Mucosa of descending colon (tissue), 3 donors: Measurements from ENCODE around the gene CEACAM16. TPM values are rescaled to one million over a fixed set of nuclear protein-coding genes. Genes with fewer than 3 reads are reported as not detected.
A peak's percentile ranks its signal among the peaks of the same experiment; 100 is the strongest.
"Not testable (repeated sequence)": the region's sequence is repeated elsewhere in the genome, so short reads cannot be mapped to it uniquely, and the experiment has no call there.

Experiments used
- ATAC-seq: fragments of 200-7000 bp; cut with Tn5 transposase; one replicate; pipeline ENCODE4 v1.9.1; 2020; ENCODE audit warnings: mild to moderate bottlenecking, moderate library complexity
- DNase-seq, 3 donors: peaks; one replicate each; pipeline ENCODE4 v3.0.0-alpha.2; 2020
- H3K36me3 ChIP-seq: fragments of 200-600 bp; one replicate; pipeline ENCODE4 v1.8.0; 2021; ENCODE audit warnings: low read depth, mild to moderate bottlenecking
- H3K4me1 ChIP-seq: fragments of 200-600 bp; one replicate; pipeline ENCODE4 v1.8.0; 2021; ENCODE audit warnings: low read depth, mild to moderate bottlenecking
- H3K4me3 ChIP-seq: fragments of 200-600 bp; one replicate; pipeline ENCODE4 v1.8.0; 2021; ENCODE audit warnings: mild to moderate bottlenecking
- H3K9me3 ChIP-seq: fragments of 200-600 bp; one replicate; pipeline ENCODE4 v1.8.0; 2021; ENCODE audit warnings: mild to moderate bottlenecking
- intact Hi-C, 2 donors: fragments of 100-400 bp; cut with DNase I in 1 of 2; cut with micrococcal nuclease in 1 of 2; formaldehyde crosslinking; loops; one replicate each; pipeline versions ENCODE4 v1.11.0 to v1.11.1; 2022; cut with DNase I, micrococcal nuclease
- total RNA-seq, 3 donors: library from RNA; stranded (reverse); fragmentation: NEBNext Ultra II Directional in 2 of 3; extraction: Animal tissue kit (Norgen Biotek cat#: 25700) in 2 of 3; gene quantifications; one replicate each; pipeline versions ENCODE4 v1.2.1 to v1.2.4, GENCODE V29; 2021 to 2023
- TF ChIP-seq, protein P1 (sequence below): fragments of 200-600 bp; IDR thresholded peaks from one replicate; pipeline ENCODE4 v1.8.0; 2022; ENCODE audit warnings: antibody characterized with exemption, mild to moderate bottlenecking
- donor health status: DM: no; HTN: no; CAD: no; lungs with moderate emphysema.
- donor health status: DM: no; HTN: no; CAD: no.
- donor health status: DM: no; HTN: yes; CAD: no.

CEACAM16 gene
- total RNA-seq, 3 donors from 2014 or later: 0.17 TPM; not detected in 2

DNA sequence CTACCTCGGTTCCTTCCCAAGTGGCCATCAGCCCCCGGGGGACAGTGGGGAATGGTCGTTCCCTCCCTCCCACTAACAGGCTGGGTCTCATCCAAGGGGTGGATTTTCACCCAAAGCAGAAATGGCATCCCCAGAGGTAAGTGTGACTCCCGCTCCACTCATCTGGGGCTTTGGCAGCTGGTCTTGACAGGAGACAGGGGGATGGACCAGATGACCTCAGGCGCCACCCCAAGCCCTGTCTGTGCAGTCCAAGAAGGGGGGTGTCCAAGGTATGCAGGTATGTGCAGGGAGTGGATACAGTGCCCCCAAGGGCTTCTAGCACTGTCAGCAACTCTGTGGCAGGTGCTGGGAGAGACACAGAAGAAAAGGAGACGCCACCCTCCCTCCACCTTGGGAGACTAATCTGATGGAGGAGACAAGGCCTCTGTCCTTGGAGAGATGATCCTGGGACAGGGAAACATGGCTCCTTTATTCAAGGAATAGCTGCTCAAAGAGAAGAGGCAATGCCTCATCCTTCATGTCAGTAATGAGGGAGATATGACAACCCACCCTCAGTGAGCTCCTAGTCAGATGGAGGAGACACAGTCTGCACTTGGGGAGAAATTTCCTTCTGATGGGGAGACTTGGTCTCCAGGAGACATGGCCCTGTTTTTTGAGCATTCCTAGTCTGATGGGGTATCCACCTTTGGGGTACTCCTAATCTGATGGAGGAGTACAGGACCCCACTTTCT is 7.7 kb downstream of the CEACAM16 start:
- H3K36me3 ChIP-seq: no peaks in the 10 kb centered on the region
- intact Hi-C loops: no loop called here
- ATAC-seq: no peak
- no peaks in the 10 kb centered on the region for H3K9me3 ChIP-seq
- no peaks in the 10 kb centered on the region for H3K4me1 ChIP-seq
- TF ChIP-seq, protein P1, sequence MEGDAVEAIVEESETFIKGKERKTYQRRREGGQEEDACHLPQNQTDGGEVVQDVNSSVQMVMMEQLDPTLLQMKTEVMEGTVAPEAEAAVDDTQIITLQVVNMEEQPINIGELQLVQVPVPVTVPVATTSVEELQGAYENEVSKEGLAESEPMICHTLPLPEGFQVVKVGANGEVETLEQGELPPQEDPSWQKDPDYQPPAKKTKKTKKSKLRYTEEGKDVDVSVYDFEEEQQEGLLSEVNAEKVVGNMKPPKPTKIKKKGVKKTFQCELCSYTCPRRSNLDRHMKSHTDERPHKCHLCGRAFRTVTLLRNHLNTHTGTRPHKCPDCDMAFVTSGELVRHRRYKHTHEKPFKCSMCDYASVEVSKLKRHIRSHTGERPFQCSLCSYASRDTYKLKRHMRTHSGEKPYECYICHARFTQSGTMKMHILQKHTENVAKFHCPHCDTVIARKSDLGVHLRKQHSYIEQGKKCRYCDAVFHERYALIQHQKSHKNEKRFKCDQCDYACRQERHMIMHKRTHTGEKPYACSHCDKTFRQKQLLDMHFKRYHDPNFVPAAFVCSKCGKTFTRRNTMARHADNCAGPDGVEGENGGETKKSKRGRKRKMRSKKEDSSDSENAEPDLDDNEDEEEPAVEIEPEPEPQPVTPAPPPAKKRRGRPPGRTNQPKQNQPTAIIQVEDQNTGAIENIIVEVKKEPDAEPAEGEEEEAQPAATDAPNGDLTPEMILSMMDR: no peak
- DNase-seq: no peak
- H3K4me3 ChIP-seq: no peak overlapping the region

DNA sequence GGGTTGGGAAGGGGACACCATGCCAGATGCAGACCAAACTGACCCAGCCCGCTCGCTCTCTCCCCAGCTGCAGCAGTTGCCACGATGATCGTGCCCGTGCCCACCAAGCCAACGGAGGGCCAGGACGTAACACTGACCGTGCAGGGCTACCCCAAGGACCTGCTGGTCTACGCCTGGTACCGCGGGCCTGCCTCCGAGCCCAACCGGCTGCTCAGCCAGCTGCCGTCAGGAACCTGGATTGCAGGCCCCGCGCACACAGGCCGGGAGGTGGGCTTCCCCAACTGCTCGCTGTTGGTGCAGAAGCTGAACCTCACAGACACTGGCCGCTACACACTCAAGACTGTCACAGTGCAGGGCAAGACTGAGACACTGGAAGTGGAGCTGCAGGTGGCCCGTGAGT is 8.8 kb downstream of the CEACAM16 start:
- DNase-seq (no peak), ATAC-seq (no peak)
- no peaks in the 10 kb centered on the region for H3K36me3 ChIP-seq
- H3K4me1 ChIP-seq: no peaks in the 10 kb centered on the region
- intact Hi-C loops: no loop called here
- H3K9me3 ChIP-seq: no peaks in the 10 kb centered on the region
- TF ChIP-seq, protein P1: no peak
- H3K4me3 ChIP-seq: no peak overlapping the region

DNA sequence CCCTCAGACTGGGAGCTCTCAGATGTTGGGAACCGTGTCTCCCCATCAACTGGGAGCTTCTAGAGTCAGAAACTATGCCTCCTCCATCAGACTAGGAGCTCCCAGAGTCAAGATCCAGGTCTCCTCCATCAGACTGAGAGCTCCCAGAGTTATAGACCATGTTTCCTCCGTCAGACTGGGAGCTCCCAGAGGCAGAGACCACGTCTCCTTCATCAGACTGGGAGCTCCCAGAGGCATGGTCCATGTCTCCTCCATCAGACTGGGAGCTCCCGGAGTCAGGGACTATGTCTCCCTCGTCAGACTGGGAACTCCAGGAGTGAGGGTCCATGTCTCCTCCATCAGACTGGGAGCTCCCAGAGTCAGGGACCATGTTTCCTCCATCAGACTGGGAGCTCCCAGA is 10.0 kb downstream of the CEACAM16 start:
- no peak overlapping the region for H3K4me3 ChIP-seq
- H3K9me3 ChIP-seq: no peaks in the 10 kb centered on the region
- H3K4me1 ChIP-seq: no peaks in the 10 kb centered on the region
- TF ChIP-seq, protein P1: no peak
- H3K36me3 ChIP-seq: no peaks in the 10 kb centered on the region
- intact Hi-C loops: no loop called here
- ATAC-seq (no peak), DNase-seq (no peak)

DNA sequence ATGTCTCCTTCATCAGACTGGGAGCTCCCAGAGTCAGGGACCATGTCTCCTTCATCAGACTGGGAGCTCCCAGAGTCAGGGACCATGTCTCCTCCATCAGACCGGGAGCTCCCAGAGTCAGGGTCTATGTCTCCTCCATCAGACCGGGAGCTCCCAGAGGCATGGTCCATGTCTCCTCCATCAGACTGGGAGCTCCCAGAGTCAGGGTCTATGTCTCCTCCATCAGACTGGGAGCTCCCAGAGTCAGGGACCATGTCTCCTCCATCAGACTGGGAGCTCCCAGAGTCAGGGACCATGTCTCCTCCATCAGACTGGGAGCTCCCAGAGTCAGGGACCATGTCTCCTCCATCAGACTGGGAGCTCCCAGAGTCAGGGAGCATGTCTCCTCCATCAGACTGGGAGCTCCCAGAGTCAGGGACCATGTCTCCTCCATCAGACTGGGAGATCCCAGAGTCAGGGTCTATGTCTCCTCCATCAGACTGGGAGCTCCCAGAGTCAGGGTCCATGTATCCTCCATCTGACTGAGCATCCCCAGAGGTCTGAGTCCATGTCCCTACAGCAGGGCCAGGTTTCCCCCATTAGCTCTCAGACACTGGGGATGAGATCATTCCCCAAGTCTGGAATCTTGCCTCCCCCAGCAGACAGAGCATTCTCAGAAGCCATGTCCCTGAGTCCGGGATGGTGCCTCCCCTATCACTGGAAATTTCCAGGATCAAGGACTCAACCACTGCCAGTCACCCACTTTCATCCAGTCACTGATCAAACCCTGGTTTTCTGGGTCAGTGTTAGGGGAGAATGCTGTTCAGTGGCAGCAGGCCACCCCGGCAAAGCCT is 10.7 kb downstream of the CEACAM16 start:
- ATAC-seq, H3K4me3 ChIP-seq, DNase-seq, H3K36me3 ChIP-seq, intact Hi-C loops, H3K9me3 ChIP-seq, H3K4me1 ChIP-seq: not testable (repeated sequence)

DNA sequence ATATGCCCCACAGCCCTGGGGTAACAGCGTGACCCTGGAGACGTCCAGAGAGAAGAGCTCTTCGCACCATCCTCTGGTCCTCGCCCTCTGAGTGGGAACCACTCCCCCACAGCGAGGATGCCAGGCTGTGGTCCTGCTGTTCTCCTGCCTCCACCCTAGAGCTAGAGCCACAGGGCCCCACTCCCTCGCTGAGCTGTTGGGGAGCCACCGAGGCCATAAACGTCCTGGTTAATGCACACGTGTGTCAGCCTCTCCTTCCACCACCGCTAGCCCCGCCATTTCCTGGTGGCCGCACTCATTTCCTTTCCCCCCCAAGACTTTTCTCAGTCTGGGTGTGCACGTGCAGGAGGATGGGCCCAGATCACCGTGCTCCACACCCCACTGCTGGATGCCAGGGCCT is 11.5 kb downstream of the CEACAM16 start:
- H3K36me3 ChIP-seq: no peaks in the 10 kb centered on the region
- TF ChIP-seq, protein P1: no peak
- ATAC-seq: no peak
- peaks cover 3% of the 10 kb centered on the region for H3K9me3 ChIP-seq
- intact Hi-C loops: no loop called here
- no peak for DNase-seq
- H3K4me3 ChIP-seq: no peak overlapping the region
- no peaks in the 10 kb centered on the region for H3K4me1 ChIP-seq

DNA sequence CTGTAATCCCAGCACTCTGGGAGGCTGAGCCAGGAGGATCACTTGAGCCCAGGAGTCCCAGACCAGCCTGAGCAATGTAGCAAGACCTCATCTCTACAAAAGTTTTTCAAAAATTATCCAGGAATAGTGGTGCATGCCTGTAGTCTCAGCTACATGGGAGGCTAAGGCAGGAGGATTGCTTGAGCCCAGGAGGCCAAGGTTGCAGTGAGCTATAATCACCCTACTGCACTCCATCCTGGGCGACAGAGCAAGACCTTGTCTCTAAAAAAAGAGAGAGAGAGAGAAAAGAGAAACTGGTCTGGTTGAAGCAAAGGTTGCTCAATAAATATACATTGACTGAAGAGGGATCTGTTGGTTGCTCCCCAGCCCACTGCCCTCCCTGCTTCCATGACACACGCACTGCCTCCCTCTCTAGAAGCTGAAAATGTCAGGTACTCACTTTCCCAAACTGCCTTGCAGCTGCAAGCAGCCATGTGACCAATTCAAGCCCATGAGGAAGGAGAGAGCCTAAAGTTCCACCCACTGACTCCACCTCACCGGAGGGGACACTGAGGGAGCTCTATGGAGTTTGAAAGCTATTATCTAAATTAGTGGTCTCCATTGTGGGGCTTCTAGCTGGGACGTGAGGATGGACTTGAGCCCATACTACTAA is 14.0 kb downstream of the CEACAM16 start:
- Histone ChIP-seq H3K9me3 (peaks cover 3% of the 10 kb centered on the region), H3K4me3 (no peak overlapping the region), H3K36me3 (no peaks in the 10 kb centered on the region), H3K4me1 (peaks cover 5% of the 10 kb centered on the region)
- TF ChIP-seq, protein P1: no peak
- intact Hi-C loops: no loop called here
- no peak for DNase-seq
- ATAC-seq: peak; percentile 52
